ENCODE measurements around the gene PCDH15.
"Not testable (repeated sequence)": the region's sequence is repeated elsewhere in the genome, so short reads cannot be mapped to it uniquely, and the experiment has no call there.

The PCDH15 gene

GRCh38 chr10:53983431-53983830 is 817.6 kb downstream of the PCDH15 start:
- no peak for DNase-seq (ENCODE audit: low read depth, low spot score)

GRCh38 chr10:53980210-53980609 is 820.8 kb downstream of the PCDH15 start:
- no peak for DNase-seq (ENCODE audit: low read depth, low spot score)

GRCh38 chr10:53978301-53978700 is 822.7 kb downstream of the PCDH15 start:
- no peak for DNase-seq (ENCODE audit: low read depth, low spot score)

DNA sequence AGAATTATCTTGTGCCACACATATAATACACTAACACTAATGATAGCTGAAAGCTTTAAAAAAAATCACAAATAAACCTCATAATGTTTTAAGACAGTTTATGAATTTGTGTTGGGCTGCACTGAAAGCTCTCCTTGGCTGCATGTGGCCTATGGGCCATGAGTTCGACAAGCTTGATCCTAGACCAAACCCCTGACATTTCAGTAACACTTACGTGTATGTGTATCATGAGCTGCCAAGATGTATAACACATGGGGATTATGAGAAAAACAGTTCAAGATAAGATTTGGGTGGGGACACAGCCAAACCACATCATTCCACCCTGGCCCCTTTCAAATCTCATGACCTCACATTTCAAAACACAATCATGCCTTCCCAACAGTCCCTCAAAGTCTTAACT is 823.8 kb downstream of the PCDH15 start:
- no peak for DNase-seq (ENCODE audit: low read depth, low spot score)

DNA sequence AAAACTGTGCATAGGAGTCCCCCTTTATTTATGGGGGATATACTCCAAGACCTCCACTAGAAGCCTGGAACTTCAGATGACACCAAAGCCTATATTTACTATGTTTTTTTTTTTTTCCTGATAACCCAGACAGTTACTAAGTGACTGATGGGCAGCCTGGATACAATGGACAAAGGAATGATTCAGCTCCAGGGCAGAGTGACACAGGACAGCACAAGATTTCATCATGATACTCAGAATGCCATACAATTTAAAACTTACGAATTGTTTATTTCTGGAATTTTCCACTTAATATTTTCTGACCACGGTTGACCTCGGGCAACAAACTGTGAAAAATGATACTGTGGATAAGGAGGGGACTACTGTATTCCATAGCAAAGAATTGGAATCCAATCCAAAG is 843.6 kb downstream of the PCDH15 start:
- DNase-seq (ENCODE audit: low read depth, low spot score): no peak

DNA sequence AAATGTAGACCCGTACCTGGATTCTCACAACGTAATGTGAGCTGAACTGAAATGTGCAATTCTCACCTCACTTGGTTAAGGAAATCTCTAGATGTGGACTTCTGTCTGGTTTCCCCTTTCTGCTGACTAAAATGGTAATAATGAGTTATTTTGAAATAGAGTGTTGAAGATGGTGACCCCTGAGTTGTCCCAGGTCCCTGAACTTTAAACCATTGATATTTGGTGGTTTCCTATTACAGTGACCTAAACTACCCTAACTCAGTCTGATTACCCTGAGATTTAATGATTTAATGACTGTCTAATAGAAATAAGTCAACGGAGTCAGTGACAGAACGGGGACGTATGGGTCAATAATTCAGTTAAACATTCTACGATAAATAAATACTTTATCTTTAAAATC is 845.9 kb downstream of the PCDH15 start:
- no peak for DNase-seq (ENCODE audit: low read depth, low spot score)

DNA sequence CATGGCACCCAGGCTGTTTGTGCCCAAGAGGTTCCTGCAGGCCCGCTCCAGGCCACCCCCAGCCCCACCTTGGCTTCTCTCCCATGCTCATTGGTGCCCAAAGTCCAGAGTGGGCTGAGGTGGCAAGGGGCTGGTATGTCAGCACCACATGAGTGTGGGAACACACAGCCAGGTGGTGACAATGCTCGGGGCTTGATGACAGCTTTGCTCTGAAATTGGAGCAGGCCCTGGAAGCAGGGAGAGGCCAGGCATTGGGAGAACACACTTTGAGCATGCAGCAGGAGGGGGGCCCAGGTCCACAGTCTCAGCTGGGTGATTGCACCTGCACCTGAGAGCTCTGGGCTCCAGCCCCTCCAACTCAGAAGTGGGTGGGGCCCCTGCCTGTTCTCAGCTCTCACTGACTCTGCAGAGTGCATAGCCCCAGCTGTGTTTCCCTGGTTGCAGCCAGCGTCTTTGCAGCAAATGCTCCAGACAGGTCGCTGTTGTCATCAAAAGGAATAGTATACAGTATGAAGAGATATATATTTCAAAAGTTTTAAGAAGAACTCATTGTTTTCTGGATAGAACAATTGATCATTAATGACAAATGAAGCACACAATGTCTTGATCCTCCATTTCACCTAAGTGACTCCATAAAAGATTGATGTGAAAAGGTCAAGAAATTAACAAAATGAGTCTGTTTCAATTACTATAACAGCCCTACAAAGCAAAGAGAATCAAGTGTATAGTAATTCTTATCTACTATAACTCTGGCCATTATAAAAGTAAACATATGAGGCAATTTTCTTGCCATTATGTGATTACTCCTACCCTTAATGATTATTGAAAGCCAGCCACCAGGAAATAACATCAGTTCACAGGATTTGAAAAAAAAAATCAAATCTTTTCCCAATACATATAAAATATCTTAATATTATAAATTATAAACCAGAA is 848.1 kb downstream of the PCDH15 start:
- no peak for DNase-seq (ENCODE audit: low read depth, low spot score)

- no peak for DNase-seq (ENCODE audit: low read depth, low spot score)
These were observed 861.4 kb downstream of the PCDH15 start for GRCh38 chr10:53939654-53940053.

- DNase-seq (ENCODE audit: low read depth, low spot score): no peak
These were observed 870.4 kb downstream of the PCDH15 start for GRCh38 chr10:53930648-53931047.

GRCh38 chr10:53924051-53924700 is 876.9 kb downstream of the PCDH15 start:
- not testable (repeated sequence) for DNase-seq (ENCODE audit: low read depth, low spot score)

GRCh38 chr10:53918755-53919154 is 882.3 kb downstream of the PCDH15 start:
- DNase-seq (ENCODE audit: low read depth, low spot score): no peak

DNA sequence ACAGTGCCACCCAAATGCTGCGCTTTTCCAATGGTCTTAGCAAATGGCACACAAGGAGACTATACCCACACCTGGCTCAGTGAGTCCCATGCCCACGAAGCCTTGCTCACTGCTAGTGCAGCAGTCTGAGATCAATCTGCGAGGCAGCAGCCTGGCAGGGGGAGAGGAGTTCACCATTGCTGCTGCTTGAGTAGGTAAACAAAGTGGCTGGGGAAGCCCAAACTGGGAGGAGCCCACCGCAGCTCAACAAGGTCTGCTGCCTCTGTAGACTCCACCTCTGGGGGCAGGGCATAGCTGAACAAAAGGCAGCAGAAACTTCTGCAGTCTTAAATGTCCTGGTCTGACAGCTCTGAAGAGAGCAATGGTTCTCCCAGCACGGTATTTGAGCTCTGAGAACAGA is 891.2 kb downstream of the PCDH15 start:
- DNase-seq (ENCODE audit: low read depth, low spot score): no peak

DNA sequence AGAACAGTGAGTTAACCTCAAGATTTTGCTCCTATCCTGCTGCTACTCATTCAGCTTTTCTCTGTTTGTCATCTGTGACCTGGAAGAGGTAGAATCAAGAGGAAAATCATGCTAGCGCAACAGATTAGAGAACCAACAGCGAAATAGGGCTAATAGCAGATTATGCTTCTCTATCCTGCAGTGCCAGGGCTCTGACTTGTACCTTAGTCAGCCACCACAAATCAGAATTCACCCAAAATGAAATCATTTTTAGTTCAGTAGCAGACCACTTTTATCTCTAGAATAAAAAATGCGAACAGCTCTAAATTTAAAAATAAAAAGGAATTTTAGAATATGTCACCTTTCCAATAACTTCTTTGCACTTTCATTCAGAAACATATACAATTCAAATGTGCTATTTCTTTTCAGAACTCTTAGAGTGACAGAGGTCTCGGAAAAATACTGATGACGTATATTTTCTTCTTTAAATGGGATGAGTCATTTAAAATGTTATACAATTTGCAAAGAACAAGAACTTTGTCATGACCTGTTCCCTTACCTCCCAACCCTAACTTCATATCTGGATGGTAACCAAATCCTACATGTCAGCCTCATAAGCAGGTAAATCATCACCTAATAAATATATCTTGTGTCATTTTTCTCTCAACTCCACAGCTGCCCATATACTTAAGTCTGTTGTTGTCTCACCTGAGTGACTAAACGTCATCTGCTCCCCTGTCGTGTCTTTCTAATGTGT is 896.4 kb downstream of the PCDH15 start:
- DNase-seq (ENCODE audit: low read depth, low spot score): no peak

DNA sequence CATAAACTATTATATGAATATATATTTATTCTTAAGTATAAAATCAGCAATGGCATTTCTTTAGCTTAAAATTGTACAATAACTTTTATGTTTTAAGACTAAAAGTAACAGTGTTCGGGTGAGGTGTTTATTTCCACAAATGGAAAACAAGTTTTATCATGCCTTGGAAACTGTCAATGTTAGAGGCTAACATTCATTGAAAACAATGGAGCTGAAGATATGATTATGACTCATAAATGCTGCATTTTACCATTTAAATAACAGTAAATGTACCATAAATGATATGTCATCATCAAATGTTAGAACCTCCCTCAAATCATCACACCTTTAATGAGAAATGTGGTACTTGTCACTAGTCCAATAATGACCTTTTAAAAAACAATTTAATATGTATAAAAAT is 897.3 kb downstream of the PCDH15 start:
- no peak for DNase-seq (ENCODE audit: low read depth, low spot score)

DNA sequence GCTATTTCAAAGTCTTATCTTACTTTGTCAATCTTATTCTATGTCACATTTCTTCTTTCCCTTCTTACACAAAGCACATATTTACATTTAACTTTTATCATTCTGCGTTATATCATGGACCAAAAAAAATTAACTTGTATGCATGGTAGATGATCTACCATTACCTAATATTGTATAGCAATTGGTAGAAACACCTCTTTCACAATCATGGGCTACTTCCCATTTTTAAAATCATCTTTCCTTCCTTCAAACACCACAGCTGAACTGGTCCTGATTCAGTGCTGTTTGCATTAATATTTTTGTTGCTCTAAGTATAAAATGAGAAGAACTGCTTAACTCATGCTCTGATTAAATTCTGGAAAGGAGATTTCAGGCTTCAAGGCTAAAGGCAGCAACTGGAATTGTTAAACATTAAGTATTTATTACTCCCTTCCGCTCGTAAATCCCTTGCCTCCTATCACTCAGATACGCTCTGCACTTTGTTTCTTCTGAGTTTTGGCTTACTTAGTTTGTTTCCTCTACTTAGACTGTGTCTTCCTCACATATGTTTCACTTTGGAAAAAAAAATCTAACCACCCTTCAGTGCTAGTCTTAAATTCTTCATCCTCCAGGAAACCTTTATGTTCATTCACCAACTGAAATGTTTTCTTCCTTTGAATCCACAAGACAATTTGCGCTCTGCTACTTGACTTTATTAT is 901.4 kb downstream of the PCDH15 start:
- no peak for DNase-seq (ENCODE audit: low read depth, low spot score)

- no peak for DNase-seq (ENCODE audit: low read depth, low spot score)
These were observed 902.5 kb downstream of the PCDH15 start for GRCh38 chr10:53898532-53898931.

- no peak for DNase-seq (ENCODE audit: low read depth, low spot score)
These were observed 906.9 kb downstream of the PCDH15 start for GRCh38 chr10:53894145-53894544.

DNA sequence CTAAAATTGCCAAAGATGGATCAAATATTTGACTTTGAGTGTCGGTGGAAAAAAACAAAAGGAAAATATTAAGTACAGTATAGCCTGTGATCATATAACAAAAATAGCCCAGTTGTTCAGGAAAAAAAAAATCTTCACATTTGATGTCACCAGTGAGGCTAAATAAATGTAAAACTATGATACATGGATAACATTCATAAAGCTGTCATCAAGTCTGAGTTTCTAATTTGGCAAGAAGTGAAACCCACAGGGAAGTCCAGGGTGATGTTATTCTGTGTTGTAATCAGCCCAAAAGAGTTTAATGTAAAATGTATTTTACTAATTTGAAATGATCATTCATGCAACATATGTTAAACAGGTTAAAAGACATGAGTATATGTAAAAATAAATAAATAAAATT is 908.0 kb downstream of the PCDH15 start:
- DNase-seq (ENCODE audit: low read depth, low spot score): no peak

GRCh38 chr10:53886325-53887300 is 914.4 kb downstream of the PCDH15 start:
- DNase-seq (ENCODE audit: low read depth, low spot score): no peak

- no peak for DNase-seq (ENCODE audit: low read depth, low spot score)
These were observed 936.2 kb downstream of the PCDH15 start for GRCh38 chr10:53864846-53865245.
